Suprapubic skin (tissue), 4 donors: ENCODE data around the gene BLOC1S5. TPM values are rescaled to one million over a fixed set of nuclear protein-coding genes. Genes with fewer than 3 reads are reported as not detected.

Experiments
- DNase-seq, 2 donors: peaks; one replicate each; pipeline ENCODE4 v3.0.0-alpha.2; 2019; ENCODE audit warnings: low spot score in 2 of 2
- H3K27ac ChIP-seq: fragments of 200-600 bp; sonication (generic); one replicate; pipeline ENCODE4 v1.5.1; 2019
- H3K27me3 ChIP-seq: fragments of 200-600 bp; sonication (generic); one replicate; pipeline ENCODE4 v1.5.1; 2019
- H3K36me3 ChIP-seq: fragments of 200-600 bp; sonication (generic); one replicate; pipeline ENCODE4 v1.5.1; 2019
- H3K4me1 ChIP-seq: fragments of 200-600 bp; sonication (generic); one replicate; pipeline ENCODE4 v1.5.1; 2019
- H3K4me3 ChIP-seq: fragments of 200-600 bp; sonication (generic); one replicate; pipeline ENCODE4 v1.5.1; 2019; ENCODE audit warnings: mild to moderate bottlenecking
- H3K9me3 ChIP-seq: fragments of 200-600 bp; sonication (generic); one replicate; pipeline ENCODE4 v1.5.1; 2019
- EP300 ChIP-seq: sonication (generic); formaldehyde crosslinking; IDR thresholded peaks from one replicate; pipeline ENCODE4 v1.6.1; 2017; ENCODE audit warnings: antibody characterized with exemption
- POLR2A ChIP-seq, 2 donors: fragments of 450-650 bp; IDR thresholded peaks; one replicate each; pipeline ENCODE4 v1.6.1; 2017; ENCODE audit warnings: antibody characterized with exemption in 2 of 2, mild to moderate bottlenecking in 2 of 2, moderate library complexity in 2 of 2
- POLR2AphosphoS5 ChIP-seq, 3 donors: sonication (generic); formaldehyde crosslinking; IDR thresholded peaks; one replicate each; pipeline ENCODE4 v1.6.1; 2017; ENCODE audit warnings: antibody characterized with exemption in 3 of 3
- WGBS: methylation state at CpG from one replicate; pipeline ENCODE4 v1.1.5; 2018; 5-methylcytosine and 5-hydroxymethylcytosine counted together
- total RNA-seq, 4 donors: library from RNA; depleted of rRNA; stranded (reverse); fragments of >200 nt; gene quantifications; one replicate each; pipeline ENCODE4 v1.1.0, GENCODE V29; 2016
- TF ChIP-seq, protein P1 (sequence below), 2 donors: fragments of 200-600 bp in 1 of 2; fragments of 450-650 bp in 1 of 2; sonication (generic) in 1 of 2; IDR thresholded peaks; one replicate each; pipeline ENCODE4 v1.5.1; 2016 to 2019; ENCODE audit warnings: antibody characterized with exemption in 2 of 2, mild to moderate bottlenecking in 1 of 2, moderate library complexity in 1 of 2

Gene BLOC1S5, protein sequence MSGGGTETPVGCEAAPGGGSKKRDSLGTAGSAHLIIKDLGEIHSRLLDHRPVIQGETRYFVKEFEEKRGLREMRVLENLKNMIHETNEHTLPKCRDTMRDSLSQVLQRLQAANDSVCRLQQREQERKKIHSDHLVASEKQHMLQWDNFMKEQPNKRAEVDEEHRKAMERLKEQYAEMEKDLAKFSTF
- total RNA-seq: 10 to 100 TPM in 1 of 4 donors, 1 to 10 TPM in 3; 9.1 to 13.6 (median 9.7) TPM

DNA sequence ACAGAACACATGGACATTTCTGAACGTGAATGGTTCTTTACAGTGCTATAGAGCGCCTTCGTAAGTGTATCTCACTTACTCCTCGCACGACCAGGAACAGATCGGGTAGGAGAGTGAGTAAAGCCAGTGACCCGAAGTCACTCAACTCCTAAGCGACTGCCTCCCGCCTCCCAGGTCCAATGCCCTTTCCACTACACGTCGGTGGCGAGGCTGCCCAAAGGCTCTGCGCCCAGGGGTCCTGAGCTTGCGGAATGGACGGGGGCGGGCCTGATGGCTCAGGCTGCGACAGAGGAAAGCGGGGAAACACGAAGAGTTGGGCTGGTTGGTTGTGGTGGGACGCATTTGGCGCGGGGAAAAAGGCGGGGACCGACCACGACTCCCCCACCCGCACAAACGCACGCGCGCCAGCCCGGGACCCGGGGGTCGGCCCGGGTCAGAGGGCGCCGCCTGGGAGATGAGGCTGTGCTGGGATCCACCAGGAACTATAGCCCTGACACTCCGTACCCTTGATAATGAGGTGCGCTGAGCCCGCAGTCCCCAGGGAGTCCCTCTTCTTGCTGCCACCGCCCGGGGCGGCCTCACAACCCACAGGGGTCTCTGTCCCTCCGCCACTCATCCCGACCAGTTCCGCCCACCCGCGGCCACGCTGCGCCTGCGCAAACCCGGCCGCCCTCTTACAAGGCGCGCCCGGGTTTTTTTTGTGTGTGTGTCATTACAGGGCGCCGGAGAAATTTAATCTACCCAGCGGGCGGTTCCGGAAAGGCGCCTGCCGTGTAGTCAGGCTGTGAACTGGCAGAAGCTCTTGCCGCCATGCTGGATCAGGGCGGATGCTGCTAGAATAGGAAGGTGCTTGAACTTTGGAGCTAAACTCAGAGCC lies at the start of gene BLOC1S5:
Gene BLOC1S5, minus strand, starts transcription at position 629 of the 877 bp plus-strand sequence. Its CDS starts 13 bp downstream, at position 616.
- H3K27me3 ChIP-seq: no peaks in the 10 kb centered on the region
- H3K9me3 ChIP-seq: no peaks in the 10 kb centered on the region
- 0% methylated on average over 17 of the region's 64 CpGs for WGBS
- H3K27ac ChIP-seq: peak within 1 kb of the TSS; percentile 87
- H3K4me3 ChIP-seq: peak within 1 kb of the TSS; percentile 83
- peaks cover 13% of the 10 kb centered on the region for H3K4me1 ChIP-seq
- peak; percentile 97 for DNase-seq
- peaks cover 8% of the 10 kb centered on the region for H3K36me3 ChIP-seq
- TF ChIP-seq POLR2A (IDR thresholded peaks at IDR 0.05): peak in 1 of 2 donors; percentile 64
- TF ChIP-seq, protein P1, sequence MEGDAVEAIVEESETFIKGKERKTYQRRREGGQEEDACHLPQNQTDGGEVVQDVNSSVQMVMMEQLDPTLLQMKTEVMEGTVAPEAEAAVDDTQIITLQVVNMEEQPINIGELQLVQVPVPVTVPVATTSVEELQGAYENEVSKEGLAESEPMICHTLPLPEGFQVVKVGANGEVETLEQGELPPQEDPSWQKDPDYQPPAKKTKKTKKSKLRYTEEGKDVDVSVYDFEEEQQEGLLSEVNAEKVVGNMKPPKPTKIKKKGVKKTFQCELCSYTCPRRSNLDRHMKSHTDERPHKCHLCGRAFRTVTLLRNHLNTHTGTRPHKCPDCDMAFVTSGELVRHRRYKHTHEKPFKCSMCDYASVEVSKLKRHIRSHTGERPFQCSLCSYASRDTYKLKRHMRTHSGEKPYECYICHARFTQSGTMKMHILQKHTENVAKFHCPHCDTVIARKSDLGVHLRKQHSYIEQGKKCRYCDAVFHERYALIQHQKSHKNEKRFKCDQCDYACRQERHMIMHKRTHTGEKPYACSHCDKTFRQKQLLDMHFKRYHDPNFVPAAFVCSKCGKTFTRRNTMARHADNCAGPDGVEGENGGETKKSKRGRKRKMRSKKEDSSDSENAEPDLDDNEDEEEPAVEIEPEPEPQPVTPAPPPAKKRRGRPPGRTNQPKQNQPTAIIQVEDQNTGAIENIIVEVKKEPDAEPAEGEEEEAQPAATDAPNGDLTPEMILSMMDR (IDR thresholded peaks at IDR 0.05): no peak
- peak in 2 of 3 donors; percentile 51 to 61 for TF ChIP-seq POLR2AphosphoS5 (IDR thresholded peaks at IDR 0.05)
- TF ChIP-seq EP300: no peak

DNA sequence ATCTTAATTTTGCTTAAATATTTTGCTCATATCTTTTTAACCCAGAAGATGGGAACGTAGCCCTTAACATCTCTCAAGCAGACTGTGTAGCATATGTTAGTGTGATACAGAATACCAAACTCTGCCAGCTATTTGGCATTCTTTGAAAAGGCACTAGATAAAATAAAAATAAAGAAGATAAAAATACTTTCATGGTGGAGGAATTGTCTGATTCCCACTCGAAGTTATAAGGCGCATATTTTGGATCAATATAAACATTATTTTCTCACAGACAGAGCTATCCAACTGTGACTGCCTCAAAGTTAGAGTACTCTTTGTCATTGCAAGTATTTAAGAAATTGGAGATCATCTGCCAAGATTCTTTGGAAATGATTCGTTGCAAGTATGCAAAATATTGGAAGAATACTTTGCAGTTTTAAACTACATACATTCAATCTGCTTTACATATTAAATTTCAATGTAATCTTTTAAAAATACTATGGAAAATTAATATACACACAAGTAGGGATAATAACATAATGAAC lies 49.0 kb upstream of the BLOC1S5 start:
- H3K36me3 ChIP-seq: no peaks in the 10 kb centered on the region
- H3K9me3 ChIP-seq: no peaks in the 10 kb centered on the region
- no peaks in the 10 kb centered on the region for H3K4me1 ChIP-seq
- H3K27me3 ChIP-seq: peaks cover 1% of the 10 kb centered on the region
- no peak for DNase-seq
- no peak overlapping the region for H3K4me3 ChIP-seq
- no peak overlapping the region for H3K27ac ChIP-seq
- WGBS: 43% methylated on average over 4 of the region's 4 CpGs
- TF ChIP-seq POLR2AphosphoS5 (IDR thresholded peaks at IDR 0.05) (no peak), EP300 (no peak), POLR2A (IDR thresholded peaks at IDR 0.05) (no peak)
- TF ChIP-seq, protein P1 (IDR thresholded peaks at IDR 0.05): no peak

DNA sequence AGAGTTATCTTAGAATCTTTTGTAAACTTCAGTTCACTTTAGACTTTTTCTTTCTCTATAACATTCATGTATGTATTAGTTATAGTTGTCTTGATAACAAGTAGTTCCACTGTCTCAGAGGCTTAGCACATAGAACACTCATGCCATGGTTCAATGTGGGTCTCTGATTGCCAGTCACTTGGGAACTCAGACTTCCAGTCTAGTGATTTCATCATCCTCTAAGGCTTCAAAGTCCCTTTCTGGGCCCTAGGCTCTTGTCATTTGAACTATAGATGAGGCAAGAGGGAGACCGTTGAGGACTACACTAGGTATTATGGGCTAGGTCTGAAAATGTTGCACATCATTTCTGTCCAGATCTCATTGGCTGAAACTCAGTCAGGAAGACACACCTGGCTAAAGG lies 46.5 kb upstream of the BLOC1S5 start:
- H3K4me1 ChIP-seq: no peaks in the 10 kb centered on the region
- peaks cover 23% of the 10 kb centered on the region for H3K27me3 ChIP-seq
- H3K27ac ChIP-seq: no peak overlapping the region
- no peak overlapping the region for H3K4me3 ChIP-seq
- H3K36me3 ChIP-seq: no peaks in the 10 kb centered on the region
- 91% methylated on average over 1 of the region's 1 CpG for WGBS
- DNase-seq: no peak
- no peak for TF ChIP-seq POLR2AphosphoS5 (IDR thresholded peaks at IDR 0.05)
- TF ChIP-seq EP300: no peak
- TF ChIP-seq POLR2A (IDR thresholded peaks at IDR 0.05): no peak
- TF ChIP-seq, protein P1 (IDR thresholded peaks at IDR 0.05): no peak
- no peaks in the 10 kb centered on the region for H3K9me3 ChIP-seq

DNA sequence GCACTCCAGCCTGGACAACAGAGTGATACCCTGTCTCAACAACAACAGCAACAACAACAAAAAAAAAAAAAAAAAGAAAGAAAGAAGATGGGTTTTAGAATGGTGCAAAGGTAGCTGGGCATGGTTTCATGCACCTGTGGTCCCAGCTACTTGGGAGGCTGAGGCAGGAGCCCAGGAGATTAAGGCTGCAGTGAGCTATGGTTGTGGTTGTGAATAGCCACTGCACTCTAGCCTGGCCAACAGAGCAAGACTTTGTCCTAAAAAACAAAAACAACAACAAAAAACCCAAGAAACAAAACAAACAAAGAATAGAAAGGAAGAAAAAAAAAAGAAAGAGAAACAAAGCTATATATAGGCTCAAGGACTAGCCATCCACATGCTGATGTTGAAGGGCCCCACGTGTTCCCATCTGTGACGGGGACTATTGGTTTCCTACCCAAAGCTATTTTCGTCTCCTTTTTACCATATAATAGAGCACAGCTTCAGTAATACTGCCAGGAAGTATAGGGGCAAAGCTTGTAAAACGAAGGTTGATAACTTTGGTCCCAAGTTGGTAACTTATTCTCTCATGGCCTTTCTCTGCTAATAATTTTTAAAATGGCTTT lies 46.0 kb upstream of the BLOC1S5 start:
- Histone ChIP-seq H3K4me1 (no peaks in the 10 kb centered on the region), H3K27me3 (peaks cover 23% of the 10 kb centered on the region), H3K27ac (no peak overlapping the region), H3K9me3 (no peaks in the 10 kb centered on the region), H3K4me3 (no peak overlapping the region), H3K36me3 (no peaks in the 10 kb centered on the region)
- TF ChIP-seq EP300 (no peak), POLR2A (IDR thresholded peaks at IDR 0.05) (no peak), POLR2AphosphoS5 (IDR thresholded peaks at IDR 0.05) (no peak)
- TF ChIP-seq, protein P1 (IDR thresholded peaks at IDR 0.05): no peak
- no peak for DNase-seq
- WGBS: 71% methylated on average over 4 of the region's 4 CpGs
